Tibial nerve (tissue), 3 donors: ENCODE data around the gene WBP4.

Experiments used
- CTCF ChIP-seq, 5 experiments: fragments of 200-600 bp in 3 of 5; fragments of 450-650 bp in 2 of 5; sonication (generic) in 3 of 5; IDR thresholded peaks; one replicate each; pipeline ENCODE4 v1.5.1; 2016 to 2019; ENCODE audit warnings: antibody characterized with exemption in 5 of 5, mild to moderate bottlenecking in 3 of 5, moderate library complexity in 2 of 5
- POLR2A ChIP-seq, 2 donors: fragments of 450-650 bp; IDR thresholded peaks; one replicate each; pipeline ENCODE4 v1.6.1; 2017; ENCODE audit warnings: antibody characterized with exemption in 2 of 2, mild to moderate bottlenecking in 2 of 2, moderate library complexity in 2 of 2

GRCh38 chr13:41058295-41059070 is 2.8 kb upstream of the WBP4 start:
- TF ChIP-seq CTCF (IDR thresholded peaks at IDR 0.05): no peak
- TF ChIP-seq POLR2A (IDR thresholded peaks at IDR 0.05): no peak
